Measurements from ENCODE around the gene BMPR2.
A peak's percentile ranks its signal among the peaks of the same experiment; 100 is the strongest.

BMPR2 gene

GRCh38 chr2:202608142-202608852, 232.2 kb downstream of the BMPR2 start:
- no peak for DNase-seq

DNA sequence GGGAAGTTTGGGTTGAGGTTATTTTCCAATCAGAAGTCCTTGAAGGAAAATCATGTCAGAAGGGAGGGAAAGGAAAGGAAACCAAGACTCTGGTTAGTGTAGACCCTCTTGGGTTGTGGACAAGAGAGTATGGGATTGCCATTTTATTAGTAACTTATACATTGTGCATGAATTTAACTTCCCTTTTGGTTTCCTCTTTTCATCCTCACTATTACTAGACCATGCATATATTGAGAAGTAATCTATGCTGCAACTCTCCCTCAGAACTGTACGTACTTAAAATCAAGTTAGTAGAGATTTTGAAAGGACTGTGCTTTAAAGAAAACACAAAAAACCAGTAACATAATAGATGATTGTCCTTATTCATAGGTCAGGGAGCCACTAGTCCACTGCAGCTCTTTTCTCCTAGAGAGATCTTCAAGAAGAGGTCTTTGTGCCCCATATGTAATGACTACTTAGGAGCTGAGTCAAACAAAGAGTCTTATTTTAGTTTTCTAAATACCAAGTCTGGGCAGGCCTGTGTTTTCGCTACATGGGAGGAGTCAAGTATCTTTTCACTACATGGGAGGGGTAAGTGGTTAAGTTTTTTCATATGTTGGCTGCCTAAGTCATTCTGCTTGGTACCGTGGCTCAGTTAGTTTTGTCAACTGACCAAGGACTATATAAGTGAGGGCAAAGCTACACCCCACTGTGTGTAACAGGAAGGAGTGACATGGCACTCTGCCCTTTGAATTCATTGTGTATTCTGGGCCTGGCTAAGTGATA, 233.4 kb downstream of the BMPR2 start:
- peak in 1 of 2 donors; percentile 4 for DNase-seq

DNA sequence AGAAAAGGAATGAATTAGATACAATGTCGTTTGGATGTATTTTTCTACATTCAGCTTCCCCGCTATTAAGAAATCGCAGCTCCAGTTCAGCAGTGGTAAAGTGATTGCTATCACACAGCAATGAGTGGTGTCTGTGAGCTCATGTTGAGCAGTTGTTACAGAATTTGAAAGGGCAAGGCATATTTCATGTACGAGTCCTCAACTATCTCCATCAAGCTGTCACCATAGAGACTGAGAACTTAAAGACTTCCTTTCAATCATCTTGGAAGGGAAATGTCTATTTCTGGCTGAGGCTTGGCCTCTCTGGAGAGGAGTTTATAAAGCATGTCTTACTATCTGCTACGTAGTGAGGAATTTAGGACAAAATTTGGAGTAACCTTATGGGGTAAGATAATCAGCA, 234.3 kb downstream of the BMPR2 start:
- no peak for DNase-seq

DNA sequence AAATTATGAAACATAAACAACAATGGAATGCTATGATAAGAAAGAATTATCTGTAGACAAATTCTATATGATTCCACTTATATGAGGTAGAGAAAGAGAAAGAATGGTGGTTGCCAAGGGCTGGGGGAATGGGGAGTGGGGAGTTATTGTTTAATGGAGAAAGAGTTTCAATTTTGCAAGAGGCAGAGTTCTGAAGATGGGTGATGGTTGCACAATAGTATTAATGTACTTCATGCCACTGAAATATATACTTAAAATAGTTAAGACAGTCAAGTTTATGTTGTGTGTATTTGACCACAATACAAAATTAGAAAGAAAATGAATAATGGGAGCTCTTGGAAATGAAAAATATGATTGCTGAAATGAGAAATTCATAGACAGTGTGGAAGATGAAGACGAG, 236.0 kb downstream of the BMPR2 start:
- DNase-seq: no peak

- no peak for DNase-seq
Measured at GRCh38 chr2:202613479-202613878, 237.4 kb downstream of the BMPR2 start.
